T-helper 2 cell treated with Interferon-gamma antibody and Interleukin-4, amounts not matched to agents 5 μg/mL and 100 μg/mL, for 36 hours (primary cell): ENCODE measurements around the gene IFT57.

ENCODE experiments used
- DNase-seq: peaks from one replicate; pipeline ENCODE4 v3.0.0; 2021; ENCODE audit warnings: low spot score
- H3K27ac Mint-ChIP-seq: one replicate; pipeline ENCODE4 v1.8.0; 2021; ENCODE audit warnings: mild to moderate bottlenecking, mixed read lengths
- H3K27me3 Mint-ChIP-seq: one replicate; pipeline ENCODE4 v1.8.0; 2021; ENCODE audit warnings: low read depth, mixed read lengths
- H3K36me3 Mint-ChIP-seq: one replicate; pipeline ENCODE4 v1.8.0; 2021; ENCODE audit warnings: low read depth, mixed read lengths
- H3K4me1 Mint-ChIP-seq: one replicate; pipeline ENCODE4 v1.8.0; 2021; ENCODE audit warnings: low read depth, mixed read lengths
- H3K4me3 Mint-ChIP-seq: one replicate; pipeline ENCODE4 v1.8.0; 2022; ENCODE audit warnings: mild to moderate bottlenecking, moderate library complexity, mixed read lengths
- H3K9me3 Mint-ChIP-seq: one replicate; pipeline ENCODE4 v1.8.0; 2021; ENCODE audit warnings: mixed read lengths

IFT57 gene

DNA sequence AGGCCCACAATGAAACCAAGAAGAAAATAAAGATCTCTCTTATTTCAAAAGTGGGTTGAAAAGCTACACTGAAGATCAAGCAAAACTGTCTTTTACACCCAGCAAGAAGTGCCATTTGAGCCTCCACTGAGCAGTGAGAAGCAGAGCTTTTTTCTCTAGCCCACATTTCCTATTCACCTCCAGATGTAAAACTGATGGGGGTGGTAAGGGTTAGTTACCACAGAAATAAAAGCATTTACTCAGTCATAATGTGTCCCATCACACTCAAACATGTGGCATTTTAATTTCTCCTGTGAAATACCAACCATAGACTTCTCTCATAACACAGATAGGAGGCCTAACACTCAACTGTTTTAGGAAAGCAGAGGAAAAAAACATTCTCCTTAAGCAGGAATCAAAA lies 21.0 kb downstream of the IFT57 start:
- peaks cover 9% of the 10 kb centered on the region for H3K4me1 Mint-ChIP-seq
- no peak overlapping the region for H3K4me3 Mint-ChIP-seq
- DNase-seq, result no peak
- H3K27ac Mint-ChIP-seq, result no peak overlapping the region
- H3K36me3 Mint-ChIP-seq, result peaks cover 4% of the 10 kb centered on the region
- no peaks in the 10 kb centered on the region for H3K27me3 Mint-ChIP-seq
- H3K9me3 Mint-ChIP-seq, result no peaks in the 10 kb centered on the region

DNA sequence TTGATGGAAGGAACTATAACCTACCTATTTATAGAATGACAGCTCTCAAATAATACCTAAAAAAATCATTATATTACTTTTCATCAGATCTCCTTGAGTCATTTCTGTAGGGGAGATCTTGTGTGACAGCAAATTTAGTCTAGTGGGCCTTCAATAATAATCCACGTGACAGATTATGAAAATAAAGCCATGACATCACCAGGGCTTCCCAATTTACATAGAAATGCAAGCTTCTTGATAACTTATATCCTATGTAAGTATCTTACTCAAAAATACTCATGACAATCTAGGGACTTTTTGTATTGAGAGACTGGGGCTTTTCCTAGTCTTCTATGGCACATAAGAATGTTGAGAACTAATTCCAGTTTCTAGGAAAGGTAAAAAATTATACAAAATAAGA lies 21.6 kb downstream of the IFT57 start:
- peaks cover 4% of the 10 kb centered on the region for H3K36me3 Mint-ChIP-seq
- no peak overlapping the region for H3K27ac Mint-ChIP-seq
- DNase-seq, result no peak
- no peak overlapping the region for H3K4me3 Mint-ChIP-seq
- H3K4me1 Mint-ChIP-seq, result peaks cover 9% of the 10 kb centered on the region
- no peaks in the 10 kb centered on the region for H3K9me3 Mint-ChIP-seq
- no peaks in the 10 kb centered on the region for H3K27me3 Mint-ChIP-seq

DNA sequence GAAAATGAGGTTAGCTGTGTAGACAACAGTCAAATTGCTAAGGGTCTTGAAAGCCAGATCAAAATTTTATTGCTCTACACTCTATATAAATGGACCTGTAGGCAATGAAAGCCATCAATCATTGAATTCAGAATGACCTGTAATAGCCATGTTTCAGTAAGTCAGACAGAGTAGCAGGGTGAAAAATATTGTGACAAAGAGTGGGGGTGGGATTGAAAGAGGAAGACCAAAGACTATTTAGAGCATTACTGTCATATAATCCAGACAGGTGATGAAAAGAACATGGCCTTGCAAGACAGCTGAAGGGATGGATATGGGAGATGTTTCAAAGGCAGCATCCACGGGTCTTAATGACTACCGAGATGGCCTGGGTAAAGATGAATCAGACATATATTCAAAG lies 22.2 kb downstream of the IFT57 start:
- no peak for DNase-seq
- peaks cover 9% of the 10 kb centered on the region for H3K4me1 Mint-ChIP-seq
- H3K9me3 Mint-ChIP-seq, result peaks cover 1% of the 10 kb centered on the region
- peaks cover 2% of the 10 kb centered on the region for H3K36me3 Mint-ChIP-seq
- no peaks in the 10 kb centered on the region for H3K27me3 Mint-ChIP-seq
- H3K4me3 Mint-ChIP-seq, result no peak overlapping the region
- H3K27ac Mint-ChIP-seq, result no peak overlapping the region

DNA sequence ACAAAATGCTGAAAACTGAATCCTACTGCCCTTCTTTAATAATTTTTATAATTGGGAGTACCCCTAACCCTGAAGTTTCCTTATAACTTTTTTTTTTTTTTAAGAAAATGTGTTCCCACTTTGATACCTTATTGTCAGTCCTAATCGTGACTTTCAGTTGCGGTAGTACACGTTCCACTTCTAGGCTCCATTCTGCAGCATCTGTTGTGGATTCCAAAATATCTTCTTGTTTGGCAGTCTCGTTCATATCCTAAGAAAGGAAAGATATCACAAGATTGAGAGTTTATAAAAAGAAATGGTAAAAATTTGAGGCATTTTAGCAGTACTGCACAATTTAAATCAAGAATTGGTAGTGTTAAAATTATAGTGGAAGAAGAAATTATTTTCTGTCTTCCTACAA lies 30.8 kb downstream of the IFT57 start:
- H3K36me3 Mint-ChIP-seq, result peaks cover 10% of the 10 kb centered on the region

DNA sequence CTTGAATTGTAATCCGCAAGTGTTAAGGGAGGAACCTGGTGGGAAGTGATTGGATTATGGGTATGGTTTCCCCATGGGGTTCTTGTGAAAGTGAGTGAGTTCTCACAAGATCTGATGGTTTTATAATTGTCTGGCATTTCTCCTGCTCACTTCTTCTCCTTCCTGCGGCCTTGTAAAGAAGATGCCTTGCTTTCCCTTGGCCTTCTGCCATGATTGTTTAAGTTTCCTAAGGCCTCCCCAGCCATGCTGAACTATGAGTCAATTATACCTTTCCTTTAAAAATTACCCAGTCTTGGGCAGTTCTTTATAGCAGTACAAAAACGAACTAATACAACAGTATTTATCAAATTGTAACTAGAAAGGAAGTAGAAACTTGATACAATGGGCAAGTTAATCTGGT lies 31.9 kb downstream of the IFT57 start:
- DNase-seq, result no peak
- Mint-ChIP-seq H3K27me3 (no peaks in the 10 kb centered on the region), H3K36me3 (peaks cover 10% of the 10 kb centered on the region), H3K4me3 (no peak overlapping the region), H3K27ac (no peak overlapping the region), H3K9me3 (peaks cover 16% of the 10 kb centered on the region), H3K4me1 (no peaks in the 10 kb centered on the region)

More for the DNA sequence above, 30.8 kb downstream of the IFT57 start:
- Mint-ChIP-seq H3K9me3 (peaks cover 16% of the 10 kb centered on the region), H3K27ac (no peak overlapping the region), H3K4me3 (no peak overlapping the region), H3K27me3 (no peaks in the 10 kb centered on the region), H3K4me1 (no peaks in the 10 kb centered on the region)
- no peak for DNase-seq

DNA sequence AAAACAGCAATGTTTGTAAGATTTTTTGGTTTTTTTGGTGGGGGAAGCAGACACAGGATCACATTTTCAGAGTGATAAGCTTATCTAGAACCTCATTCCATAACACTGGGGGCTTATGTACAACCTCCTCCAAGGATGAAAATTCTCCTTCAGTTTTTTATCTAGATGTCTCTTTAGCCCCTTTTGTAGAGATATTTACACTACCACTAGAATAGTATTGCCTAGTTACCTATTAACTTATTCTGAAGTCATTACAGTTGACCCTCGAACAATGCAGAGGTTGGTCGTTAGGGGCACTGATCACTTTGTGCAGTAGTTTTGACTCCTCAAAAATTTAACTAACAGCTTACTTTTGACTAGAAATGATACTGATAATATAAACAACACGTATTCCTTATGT lies 32.8 kb downstream of the IFT57 start:
- Mint-ChIP-seq H3K4me3 (no peak overlapping the region), H3K9me3 (peaks cover 9% of the 10 kb centered on the region), H3K36me3 (peaks cover 14% of the 10 kb centered on the region), H3K4me1 (no peaks in the 10 kb centered on the region), H3K27ac (no peak overlapping the region), H3K27me3 (no peaks in the 10 kb centered on the region)
- DNase-seq, result no peak

DNA sequence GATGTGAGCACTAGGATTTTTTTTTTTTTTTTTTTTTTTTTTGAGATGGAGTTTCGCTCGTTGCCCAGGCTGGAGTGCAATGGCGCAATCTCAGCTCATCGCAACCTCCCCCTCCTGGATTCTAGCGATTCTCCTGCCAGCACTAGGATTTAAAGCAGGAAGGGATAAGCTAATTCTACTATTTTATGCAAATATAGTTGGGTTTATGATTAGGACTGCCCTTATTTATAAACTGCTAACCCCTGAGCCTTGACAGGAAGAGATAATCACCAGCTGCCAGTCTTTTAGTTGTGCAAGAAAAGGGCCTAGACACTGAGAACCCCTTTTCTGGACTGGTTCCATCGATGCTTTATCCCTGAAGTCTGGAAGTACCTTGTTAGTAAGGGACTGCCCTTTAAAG lies 36.7 kb downstream of the IFT57 start:
- no peaks in the 10 kb centered on the region for H3K4me1 Mint-ChIP-seq
- peaks cover 4% of the 10 kb centered on the region for H3K9me3 Mint-ChIP-seq
- DNase-seq, result no peak
- peaks cover 16% of the 10 kb centered on the region for H3K36me3 Mint-ChIP-seq
- no peak overlapping the region for H3K4me3 Mint-ChIP-seq
- no peak overlapping the region for H3K27ac Mint-ChIP-seq
- H3K27me3 Mint-ChIP-seq, result no peaks in the 10 kb centered on the region

DNA sequence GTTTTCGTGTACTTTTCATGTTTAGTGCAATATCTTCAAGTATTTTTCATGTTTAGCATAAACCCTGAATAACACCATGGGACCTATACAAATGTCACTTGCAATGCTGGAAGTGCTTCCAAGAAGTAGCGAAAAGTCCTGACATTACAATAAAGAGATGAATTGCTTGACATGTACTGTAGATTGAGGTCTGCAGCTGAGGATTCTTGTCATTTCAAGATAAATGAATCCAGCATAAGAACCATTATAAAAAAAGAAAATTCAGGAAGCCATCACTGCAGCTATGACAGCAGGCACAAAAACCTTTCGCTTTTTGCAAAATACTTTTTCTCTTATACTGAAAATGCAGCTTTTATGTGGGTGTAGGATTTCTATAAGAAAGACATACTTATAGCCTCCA lies 37.4 kb downstream of the IFT57 start:
- H3K27me3 Mint-ChIP-seq, result no peaks in the 10 kb centered on the region
- H3K9me3 Mint-ChIP-seq, result peaks cover under 1% of the 10 kb centered on the region
- no peak overlapping the region for H3K27ac Mint-ChIP-seq
- no peak for DNase-seq
- H3K4me3 Mint-ChIP-seq, result no peak overlapping the region
- peaks cover 9% of the 10 kb centered on the region for H3K36me3 Mint-ChIP-seq
- no peaks in the 10 kb centered on the region for H3K4me1 Mint-ChIP-seq

DNA sequence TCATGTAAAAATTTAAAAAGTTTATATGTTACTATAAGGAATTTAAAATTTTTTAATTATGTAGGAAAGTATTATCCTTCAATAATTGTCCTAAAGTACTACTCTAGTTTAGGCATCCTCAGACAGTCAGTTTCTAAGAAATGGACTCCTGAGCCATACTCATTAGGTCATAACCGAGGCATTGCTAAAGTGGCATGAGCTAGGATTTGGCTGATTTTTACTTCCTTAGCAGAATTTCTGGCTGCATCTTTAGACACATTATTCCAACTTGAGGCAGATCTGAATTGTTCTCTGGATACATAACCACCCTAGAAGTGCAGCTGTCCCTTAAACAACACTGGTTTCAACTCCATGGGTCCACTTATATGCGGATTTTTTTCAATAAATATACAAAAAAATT lies 38.3 kb downstream of the IFT57 start:
- H3K36me3 Mint-ChIP-seq, result peaks cover 6% of the 10 kb centered on the region
- no peak overlapping the region for H3K27ac Mint-ChIP-seq
- H3K4me3 Mint-ChIP-seq, result no peak overlapping the region

DNA sequence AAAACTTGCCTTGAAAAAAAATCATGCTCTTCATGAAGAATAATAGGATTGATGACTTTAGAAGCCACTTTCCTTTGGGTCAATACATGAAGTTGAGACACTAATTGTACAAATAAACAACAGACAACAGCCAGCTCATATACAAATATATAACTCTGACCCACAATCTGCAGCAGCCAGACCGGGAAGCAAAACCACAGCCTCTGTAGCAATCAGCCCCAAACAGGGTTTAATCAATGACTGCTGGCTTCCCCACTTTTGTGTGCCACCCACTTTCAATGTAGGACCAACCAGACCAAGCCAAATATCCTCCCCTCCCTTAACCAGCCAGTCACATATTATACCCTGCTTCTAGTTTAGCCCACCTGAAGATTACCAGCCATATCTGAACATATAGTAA lies 39.0 kb downstream of the IFT57 start:
- DNase-seq, result no peak
- Mint-ChIP-seq H3K27me3 (no peaks in the 10 kb centered on the region), H3K36me3 (peaks cover 6% of the 10 kb centered on the region), H3K9me3 (no peaks in the 10 kb centered on the region), H3K4me3 (no peak overlapping the region), H3K27ac (no peak overlapping the region), H3K4me1 (no peaks in the 10 kb centered on the region)

More for the DNA sequence above, 38.3 kb downstream of the IFT57 start:
- DNase-seq, result no peak
- no peaks in the 10 kb centered on the region for H3K9me3 Mint-ChIP-seq
- H3K27me3 Mint-ChIP-seq, result no peaks in the 10 kb centered on the region
- no peaks in the 10 kb centered on the region for H3K4me1 Mint-ChIP-seq

DNA sequence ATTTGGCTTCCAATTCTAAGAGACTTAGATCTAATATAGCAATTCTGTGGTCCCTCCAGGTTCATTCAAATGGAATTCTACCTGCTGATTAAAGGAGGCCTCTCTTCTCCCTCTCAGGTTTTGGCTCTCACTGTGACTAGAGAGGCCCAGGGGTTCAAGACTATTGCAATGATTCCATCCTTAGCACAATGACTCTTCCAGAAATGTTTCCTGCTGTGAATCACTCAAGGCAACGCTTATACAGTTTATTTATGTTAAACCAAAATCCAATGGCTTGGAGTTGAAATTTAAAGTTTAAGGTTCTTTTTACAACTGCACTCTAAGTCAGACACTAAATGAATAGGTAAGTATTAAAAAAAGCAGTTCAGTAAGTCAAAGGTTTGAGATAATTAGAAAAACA lies 39.9 kb downstream of the IFT57 start:
- Mint-ChIP-seq H3K9me3 (no peaks in the 10 kb centered on the region), H3K27ac (no peak overlapping the region), H3K36me3 (peaks cover 6% of the 10 kb centered on the region), H3K4me3 (no peak overlapping the region), H3K27me3 (no peaks in the 10 kb centered on the region), H3K4me1 (peaks cover 3% of the 10 kb centered on the region)
- no peak for DNase-seq

DNA sequence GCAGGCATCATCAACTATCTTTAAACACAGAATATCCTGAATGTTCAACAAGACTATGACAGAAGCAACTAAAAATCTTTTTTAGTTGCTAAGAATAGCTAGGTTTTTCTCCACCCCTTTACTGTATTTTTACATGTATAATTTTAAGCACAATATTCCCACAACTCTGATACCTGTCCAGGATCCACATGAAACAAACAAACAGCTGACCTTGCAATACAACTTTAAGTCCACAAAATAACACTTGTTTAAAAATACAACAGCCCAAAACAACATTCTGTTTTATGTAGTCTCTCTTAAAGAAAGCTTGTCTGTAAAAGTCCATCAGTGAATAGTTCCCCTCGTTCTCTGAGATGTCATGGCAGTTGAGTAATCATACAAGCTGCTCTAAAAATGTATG lies 41.1 kb downstream of the IFT57 start:
- Mint-ChIP-seq H3K36me3 (peaks cover 6% of the 10 kb centered on the region), H3K4me1 (peaks cover 5% of the 10 kb centered on the region), H3K27ac (no peak overlapping the region), H3K4me3 (no peak overlapping the region), H3K9me3 (no peaks in the 10 kb centered on the region), H3K27me3 (no peaks in the 10 kb centered on the region)
- DNase-seq, result no peak

DNA sequence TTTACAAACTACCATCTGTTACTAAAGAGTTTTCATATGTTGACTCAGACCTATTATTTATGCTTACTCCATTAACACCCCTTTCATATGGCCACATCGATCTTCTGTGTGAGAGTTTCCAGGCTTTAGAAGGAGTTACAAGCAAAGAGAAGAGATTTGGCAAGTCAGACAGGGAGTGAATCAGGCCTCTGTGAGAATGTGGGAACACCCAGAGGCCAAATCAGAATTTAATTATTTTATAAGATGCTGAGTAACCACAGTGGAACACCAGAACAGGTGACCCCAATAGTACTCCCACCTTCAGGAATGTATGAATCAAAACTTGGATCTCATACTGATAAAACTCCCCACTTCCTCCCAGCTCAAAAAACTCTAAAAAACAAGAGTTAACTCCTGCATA lies 42.0 kb downstream of the IFT57 start:
- peaks cover 11% of the 10 kb centered on the region for H3K4me1 Mint-ChIP-seq
- H3K27me3 Mint-ChIP-seq, result no peaks in the 10 kb centered on the region
- H3K4me3 Mint-ChIP-seq, result no peak overlapping the region
- H3K27ac Mint-ChIP-seq, result no peak overlapping the region
- H3K9me3 Mint-ChIP-seq, result no peaks in the 10 kb centered on the region
- H3K36me3 Mint-ChIP-seq, result peaks cover 5% of the 10 kb centered on the region
- DNase-seq, result no peak

DNA sequence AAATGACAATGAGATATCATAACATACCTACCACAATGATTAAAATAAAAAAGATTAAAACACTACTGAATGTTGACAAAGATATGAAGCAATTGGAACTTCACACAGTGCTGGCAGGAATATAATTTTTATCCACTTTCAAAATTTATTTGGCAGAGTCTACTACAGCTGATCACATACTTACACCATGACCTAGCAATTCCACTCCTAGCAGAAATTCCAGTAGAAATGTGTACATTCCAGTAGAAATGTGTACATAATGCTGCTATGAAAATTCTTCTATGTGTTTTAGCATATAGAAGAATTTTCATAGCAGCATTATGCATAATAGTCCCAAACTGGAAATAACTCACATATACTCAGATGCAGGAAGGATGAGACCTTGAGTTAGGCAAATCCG lies 43.5 kb downstream of the IFT57 start:
- no peak overlapping the region for H3K4me3 Mint-ChIP-seq
- H3K9me3 Mint-ChIP-seq, result no peaks in the 10 kb centered on the region
- no peaks in the 10 kb centered on the region for H3K27me3 Mint-ChIP-seq
- no peak overlapping the region for H3K27ac Mint-ChIP-seq
- H3K4me1 Mint-ChIP-seq, result peaks cover 11% of the 10 kb centered on the region
- DNase-seq, result no peak
- peaks cover 2% of the 10 kb centered on the region for H3K36me3 Mint-ChIP-seq

DNA sequence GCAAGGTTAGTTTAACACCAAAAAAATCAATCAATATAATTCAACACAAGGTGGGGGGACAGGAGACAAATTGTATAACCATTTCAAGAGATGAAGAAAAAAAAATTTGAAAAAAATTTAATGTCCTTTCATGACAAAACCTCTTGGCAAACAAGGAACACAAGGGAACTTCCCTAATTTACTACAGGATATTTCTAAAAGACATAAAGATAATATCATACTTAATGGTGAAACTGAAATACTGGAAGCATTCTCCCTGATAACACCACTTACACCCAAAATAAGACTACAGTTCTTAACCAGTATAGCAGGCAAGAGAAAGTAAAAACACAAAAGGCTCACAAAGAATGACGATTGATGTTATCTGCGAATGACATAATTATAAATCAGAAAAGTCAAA lies 44.7 kb downstream of the IFT57 start:
- Mint-ChIP-seq H3K4me1 (peaks cover 12% of the 10 kb centered on the region), H3K36me3 (no peaks in the 10 kb centered on the region), H3K27me3 (no peaks in the 10 kb centered on the region), H3K4me3 (no peak overlapping the region), H3K9me3 (no peaks in the 10 kb centered on the region), H3K27ac (no peak overlapping the region)
- no peak for DNase-seq
